CD14-positive monocyte (primary cell): ENCODE measurements around the gene CDK11B. TPM values are rescaled to one million over a fixed set of nuclear protein-coding genes. Genes with fewer than 3 reads are reported as not detected.
"Not testable (repeated sequence)": the region's sequence is repeated elsewhere in the genome, so short reads cannot be mapped to it uniquely, and the experiment has no call there.

Experiments used
- DNase-seq, 3 donors: peaks; one replicate each; pipeline ENCODE4 v3.0.0-alpha.2; 2011 to 2022
- H2AFZ ChIP-seq: 2 replicates; pipeline ENCODE4 v1.6.0; 2012; ENCODE audit warnings: mild to moderate bottlenecking, low read depth, low read length, inconsistent platforms; ENCODE audit not compliant: insufficient read depth, poor library complexity, severe bottlenecking
- H3K27ac ChIP-seq, 2 donors: 1 replicate in 1 of 2; 2 replicates in 1 of 2; pipeline ENCODE4 v1.5.1; 2012 to 2013; ENCODE audit warnings: low read length in 2 of 2, control low read depth in 1 of 2, inconsistent platforms in 1 of 2, low read depth in 1 of 2, mild to moderate bottlenecking in 1 of 2
- H3K27me3 ChIP-seq, 2 donors: one replicate each; pipeline versions ENCODE4 v1.6.0 to v1.6.1; 2011 to 2013; ENCODE audit warnings: low read length in 2 of 2; ENCODE audit not compliant: control insufficient read depth in 2 of 2, insufficient read depth in 2 of 2
- H3K36me3 ChIP-seq, 2 donors: replicated peaks in 1 of 2; 1 replicate in 1 of 2; 2 replicates in 1 of 2; pipeline versions ENCODE4 v1.5.1 to v1.6.1; 2012 to 2013; ENCODE audit warnings: low read length in 2 of 2, control low read depth in 1 of 2, inconsistent platforms in 1 of 2, mild to moderate bottlenecking in 1 of 2; ENCODE audit not compliant: insufficient read depth in 2 of 2, control insufficient read depth in 1 of 2
- H3K4me1 ChIP-seq, 2 donors: 1 replicate in 1 of 2; 2 replicates in 1 of 2; pipeline versions ENCODE4 v1.5.1 to v1.6.1; 2012 to 2013; ENCODE audit warnings: low read length in 2 of 2, control low read depth in 1 of 2, inconsistent platforms in 1 of 2, mild to moderate bottlenecking in 1 of 2, moderate library complexity in 1 of 2; ENCODE audit not compliant: insufficient read depth in 2 of 2, control insufficient read depth in 1 of 2
- H3K4me2 ChIP-seq: replicated peaks from 2 replicates; pipeline ENCODE3; 2012; ENCODE audit warnings: low read length, moderate library complexity, mild to moderate bottlenecking; ENCODE audit not compliant: poor library complexity, severe bottlenecking; ENCODE audit errors: extremely low read depth
- H3K4me3 ChIP-seq, 3 experiments: fragments of 200-600 bp in 1 of 3; sonication (generic) in 1 of 3; replicated peaks in 1 of 3; 1 replicate in 2 of 3; 2 replicates in 1 of 3; pipeline ENCODE4 v1.5.1; 2011 to 2013; ENCODE audit warnings: low read length in 3 of 3, mild to moderate bottlenecking in 3 of 3, control low read depth in 2 of 3, low read depth in 2 of 3, inconsistent platforms in 1 of 3, moderate library complexity in 1 of 3
- H3K79me2 ChIP-seq: 2 replicates; pipeline ENCODE4 v1.6.0; 2012; ENCODE audit warnings: mild to moderate bottlenecking, control low read depth, inconsistent platforms, low read length, moderate library complexity; ENCODE audit not compliant: insufficient read depth
- H3K9ac ChIP-seq: 2 replicates; pipeline ENCODE4 v1.6.0; 2017; ENCODE audit warnings: low read length, mild to moderate bottlenecking; ENCODE audit not compliant: insufficient read depth, poor library complexity, severe bottlenecking
- H3K9me3 ChIP-seq, 2 donors: replicated peaks in 1 of 2; 1 replicate in 1 of 2; 2 replicates in 1 of 2; pipeline versions ENCODE4 v1.5.1 to v1.6.1; 2012 to 2013; ENCODE audit warnings: low read length in 2 of 2, control low read depth in 1 of 2; ENCODE audit not compliant: control insufficient read depth in 1 of 2, insufficient read depth in 1 of 2
- H4K20me1 ChIP-seq: 2 replicates; pipeline ENCODE4 v1.6.0; 2012; ENCODE audit warnings: mild to moderate bottlenecking, low read length, control low read depth, moderate library complexity; ENCODE audit not compliant: insufficient read depth
- H3K27ac Mint-ChIP-seq, 7 donors: one replicate each; pipeline ENCODE4 v1.8.0; 2020; ENCODE audit warnings: mild to moderate bottlenecking in 7 of 7, mixed read lengths in 7 of 7, moderate library complexity in 6 of 7, inconsistent platforms in 2 of 7
- H3K27me3 Mint-ChIP-seq, 3 donors: one replicate each; pipeline ENCODE4 v1.8.0; 2021 to 2022; ENCODE audit warnings: low read depth in 3 of 3, mild to moderate bottlenecking in 3 of 3, mixed read lengths in 3 of 3, moderate library complexity in 3 of 3, inconsistent platforms in 1 of 3
- H3K36me3 Mint-ChIP-seq, 2 donors: one replicate each; pipeline ENCODE4 v1.8.0; 2020; ENCODE audit warnings: mixed read lengths in 2 of 2, inconsistent platforms in 1 of 2, mild to moderate bottlenecking in 1 of 2
- H3K4me1 Mint-ChIP-seq: one replicate; pipeline ENCODE4 v1.8.0; 2020; ENCODE audit warnings: mild to moderate bottlenecking, mixed read lengths
- H3K4me3 Mint-ChIP-seq, 2 donors: one replicate each; pipeline ENCODE4 v1.8.0; 2020; ENCODE audit warnings: mild to moderate bottlenecking in 2 of 2, mixed read lengths in 2 of 2, moderate library complexity in 1 of 2
- H3K9me3 Mint-ChIP-seq, 7 donors: one replicate each; pipeline ENCODE4 v1.8.0; 2020 to 2022; ENCODE audit warnings: mixed read lengths in 7 of 7, mild to moderate bottlenecking in 6 of 7, moderate library complexity in 6 of 7, inconsistent platforms in 2 of 7
- whole genome bisulfite sequencing: methylation state at CpG from one replicate; pipeline ENCODE4 v1.1.5; 2013; ENCODE audit warnings: missing lambda C conversion rate; ENCODE audit not compliant: insufficient coverage; 5-methylcytosine and 5-hydroxymethylcytosine counted together
- intact Hi-C, 2 donors: fragments of 100-400 bp; cut with micrococcal nuclease; formaldehyde crosslinking; loops; one replicate each; pipeline versions ENCODE4 v1.15.0 to v1.15.1; 2023
- polyA plus RNA-seq, 3 donors: library from polyadenylated mRNA; depleted of rRNA in 1 of 3; unstranded in 2 of 3; stranded (reverse) in 1 of 3; fragments of 300-500 nt in 2 of 3; fragments of >200 nt in 1 of 3; fragmentation: Illumina TruSeq in 2 of 3; gene quantifications; 1 replicate in 2 of 3; 2 replicates in 1 of 3; pipeline ENCODE4 v1.2.3, GENCODE V29; 2012 to 2021
- TF ChIP-seq, protein P1 (sequence below): fragments of 200-600 bp; IDR thresholded peaks from one replicate; pipeline ENCODE4 v1.8.0; 2022; ENCODE audit warnings: antibody characterized with exemption, mild to moderate bottlenecking

The CDK11B gene
- polyA plus RNA-seq, 3 donors, result 2.5 to 12.7 (median 6.6) TPM

DNA sequence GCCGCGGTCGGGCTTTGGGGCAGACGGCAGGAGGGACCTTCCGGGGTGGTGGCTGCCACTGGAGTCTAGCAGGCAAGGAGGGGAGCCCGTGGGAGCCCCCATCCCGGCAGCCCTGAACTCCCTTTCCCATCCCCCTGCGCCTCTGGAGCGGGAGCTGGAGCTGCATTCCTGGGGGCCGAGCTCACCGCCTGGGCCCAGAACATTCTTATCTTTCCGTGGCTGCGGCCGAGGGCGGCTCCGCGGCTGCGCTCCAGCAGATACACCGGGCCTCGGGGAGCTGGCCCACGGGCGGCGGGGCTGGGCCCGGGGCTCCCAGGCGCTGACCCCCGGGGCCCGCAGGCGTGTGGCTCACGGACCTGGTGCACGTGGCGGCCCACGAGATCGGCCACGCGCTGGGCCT lies 25.4 kb downstream of the CDK11B start:
- H3K4me3 Mint-ChIP-seq, H2AFZ ChIP-seq, H3K9ac ChIP-seq, H3K9me3 ChIP-seq, H3K27ac ChIP-seq, DNase-seq, H3K79me2 ChIP-seq, H4K20me1 ChIP-seq, H3K4me2 ChIP-seq, H3K27ac Mint-ChIP-seq, H3K4me1 ChIP-seq, H3K4me1 Mint-ChIP-seq, intact Hi-C loops, H3K4me3 ChIP-seq: not testable (repeated sequence)
- Mint-ChIP-seq H3K27me3 (peaks cover 12 to 40% (median 22%) of the 10 kb centered on the region in 3 donors), H3K9me3 (peaks cover 0 to 11% (median 3%) of the 10 kb centered on the region in 7 donors), H3K36me3 (peaks cover 16 to 23% of the 10 kb centered on the region in 2 donors)
- peaks cover 11 to 26% of the 10 kb centered on the region in 2 donors for H3K27me3 ChIP-seq
- H3K36me3 ChIP-seq, result peaks cover 13 to 15% of the 10 kb centered on the region in 2 donors
- no CpG with 5 or more reads among the region's 35 CpGs for WGBS

GRCh38 chr1:1631782-1632420 lies 26.9 kb downstream of the CDK11B start, which contains the start of gene MMP23B:
Gene MMP23B (plus strand): TSS chr1:1632173. CDS start chr1:1632219, 46 bp downstream.
- Histone ChIP-seq H3K4me2 (no peak within 1 kb of the TSS), H2AFZ (no peak within 1 kb of the TSS), H3K36me3 (peaks cover 7% of the 10 kb centered on the region in 2 donors), H3K9me3 (no peaks in the 10 kb centered on the region), H3K27ac (no peak within 1 kb of the TSS), H4K20me1 (no peaks in the 10 kb centered on the region), H3K4me3 (no peak within 1 kb of the TSS), H3K4me1 (peaks cover 3 to 9% of the 10 kb centered on the region in 2 donors), H3K27me3 (peaks cover 11 to 30% of the 10 kb centered on the region in 2 donors), H3K9ac (no peak within 1 kb of the TSS), H3K79me2 (no peaks in the 10 kb centered on the region)
- intact Hi-C loops, result no loop called here
- Mint-ChIP-seq H3K9me3 (peaks cover 0 to 11% (median 3%) of the 10 kb centered on the region in 7 donors), H3K27me3 (peaks cover 12 to 44% (median 22%) of the 10 kb centered on the region in 3 donors), H3K4me1 (peaks cover 2% of the 10 kb centered on the region), H3K4me3 (peak within 1 kb of the TSS in 1 of 2 donors; percentile 67), H3K36me3 (peaks cover 13 to 19% of the 10 kb centered on the region in 2 donors), H3K27ac (no peak within 1 kb of the TSS)
- 3% methylated on average over 39 of the region's 48 CpGs for WGBS
- no peak for DNase-seq
- TF ChIP-seq, protein P1, sequence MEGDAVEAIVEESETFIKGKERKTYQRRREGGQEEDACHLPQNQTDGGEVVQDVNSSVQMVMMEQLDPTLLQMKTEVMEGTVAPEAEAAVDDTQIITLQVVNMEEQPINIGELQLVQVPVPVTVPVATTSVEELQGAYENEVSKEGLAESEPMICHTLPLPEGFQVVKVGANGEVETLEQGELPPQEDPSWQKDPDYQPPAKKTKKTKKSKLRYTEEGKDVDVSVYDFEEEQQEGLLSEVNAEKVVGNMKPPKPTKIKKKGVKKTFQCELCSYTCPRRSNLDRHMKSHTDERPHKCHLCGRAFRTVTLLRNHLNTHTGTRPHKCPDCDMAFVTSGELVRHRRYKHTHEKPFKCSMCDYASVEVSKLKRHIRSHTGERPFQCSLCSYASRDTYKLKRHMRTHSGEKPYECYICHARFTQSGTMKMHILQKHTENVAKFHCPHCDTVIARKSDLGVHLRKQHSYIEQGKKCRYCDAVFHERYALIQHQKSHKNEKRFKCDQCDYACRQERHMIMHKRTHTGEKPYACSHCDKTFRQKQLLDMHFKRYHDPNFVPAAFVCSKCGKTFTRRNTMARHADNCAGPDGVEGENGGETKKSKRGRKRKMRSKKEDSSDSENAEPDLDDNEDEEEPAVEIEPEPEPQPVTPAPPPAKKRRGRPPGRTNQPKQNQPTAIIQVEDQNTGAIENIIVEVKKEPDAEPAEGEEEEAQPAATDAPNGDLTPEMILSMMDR, result no peak
